Esophagus muscularis mucosa (tissue), 4 donors: Measurements from ENCODE around the gene RDH16. TPM values are rescaled to one million over a fixed set of nuclear protein-coding genes. Genes with fewer than 3 reads are reported as not detected.

Experiments
- DNase-seq: peaks from one replicate; pipeline ENCODE4 v3.0.0-alpha.2; 2017; ENCODE audit errors: extremely low spot score
- H3K27ac ChIP-seq, 4 donors: fragments of 200-600 bp; sonication (generic); replicated peaks in 1 of 4; 1 replicate in 3 of 4; 2 replicates in 1 of 4; pipeline ENCODE4 v1.5.1; 2016 to 2019; ENCODE audit warnings: mild to moderate bottlenecking in 1 of 4
- H3K27me3 ChIP-seq, 4 donors: fragments of 200-600 bp; sonication (generic); one replicate each; pipeline versions ENCODE4 v1.5.1 to v1.6.0; 2016 to 2019
- H3K36me3 ChIP-seq, 4 donors: fragments of 200-600 bp; sonication (generic); one replicate each; pipeline ENCODE4 v1.5.1; 2016 to 2019
- H3K4me1 ChIP-seq, 4 donors: fragments of 200-600 bp; sonication (generic); one replicate each; pipeline ENCODE4 v1.5.1; 2016 to 2019
- H3K4me3 ChIP-seq, 4 donors: fragments of 200-600 bp; sonication (generic); 1 replicate in 2 of 4; 2 replicates in 2 of 4; pipeline ENCODE4 v1.5.1; 2016 to 2019; ENCODE audit warnings: mild to moderate bottlenecking in 4 of 4, moderate library complexity in 1 of 4
- H3K9me3 ChIP-seq, 4 donors: fragments of 200-600 bp; sonication (generic); 1 replicate in 3 of 4; 2 replicates in 1 of 4; pipeline ENCODE4 v1.5.1; 2016 to 2019
- CTCF ChIP-seq, 3 experiments: fragments of 200-600 bp in 2 of 3; fragments of 450-650 bp in 1 of 3; sonication (generic) in 2 of 3; IDR thresholded peaks; one replicate each; pipeline ENCODE4 v1.5.1; 2017 to 2019; ENCODE audit warnings: antibody characterized with exemption in 3 of 3, mild to moderate bottlenecking in 2 of 3, moderate library complexity in 1 of 3
- EP300 ChIP-seq: sonication (generic); formaldehyde crosslinking; IDR thresholded peaks from one replicate; pipeline ENCODE4 v1.6.1; 2017; ENCODE audit warnings: antibody characterized with exemption
- POLR2A ChIP-seq: fragments of 450-650 bp; IDR thresholded peaks from one replicate; pipeline ENCODE4 v1.6.1; 2017; ENCODE audit warnings: antibody characterized with exemption, moderate library complexity, mild to moderate bottlenecking, low read depth
- POLR2AphosphoS5 ChIP-seq, 2 donors: sonication (generic); formaldehyde crosslinking; IDR thresholded peaks; one replicate each; pipeline ENCODE4 v1.6.1; 2017; ENCODE audit warnings: antibody characterized with exemption in 2 of 2
- WGBS: methylation state at CpG from one replicate; pipeline ENCODE4 v1.1.5; 2018; 5-methylcytosine and 5-hydroxymethylcytosine counted together
- intact Hi-C: fragments of 100-400 bp; cut with DNase I; formaldehyde crosslinking; loops from one replicate; pipeline ENCODE4 v1.15.1; 2023
- total RNA-seq, 4 donors: library from RNA; depleted of rRNA; stranded (reverse); fragments of >200 nt; gene quantifications; one replicate each; pipeline versions ENCODE4 v1.1.0 to v1.2.1, GENCODE V29; 2016

The RDH16 gene
- total RNA-seq, 4 donors from 2014 or later, result 0.17 to 0.69 (median 0.42) TPM; not detected in 1

GRCh38 chr12:56953314-56953713 is 4.1 kb downstream of the RDH16 start:
- WGBS, result 29% methylated on average over 1 of the region's 1 CpG

GRCh38 chr12:56951582-56952339 is 5.6 kb downstream of the RDH16 start:
- intact Hi-C loops, result no loop called here
- TF ChIP-seq POLR2A (no peak), POLR2AphosphoS5 (IDR thresholded peaks at IDR 0.05) (no peak), CTCF (IDR thresholded peaks at IDR 0.05) (no peak), EP300 (no peak)

More at GRCh38 chr12:56953314-56953713, 4.1 kb downstream of the RDH16 start:
- no peak for TF ChIP-seq POLR2AphosphoS5 (IDR thresholded peaks at IDR 0.05)
- TF ChIP-seq POLR2A, result no peak
- no peak for TF ChIP-seq CTCF (IDR thresholded peaks at IDR 0.05)
- TF ChIP-seq EP300, result no peak
- H3K27ac ChIP-seq, result no peak overlapping the region
- H3K9me3 ChIP-seq, result peaks cover 0 to 6% (median 4%) of the 10 kb centered on the region in 4 donors
- no peak overlapping the region for H3K4me3 ChIP-seq
- no peaks in the 10 kb centered on the region for H3K4me1 ChIP-seq
- peak; percentile 77 for DNase-seq
- H3K36me3 ChIP-seq, result peaks cover 0 to 5% (median 0%) of the 10 kb centered on the region in 4 donors
- no peaks in the 10 kb centered on the region for H3K27me3 ChIP-seq
- intact Hi-C loops, result no loop called here

GRCh38 chr12:56948881-56949280 is 8.5 kb downstream of the RDH16 start:
- intact Hi-C loops, result no loop called here
- Histone ChIP-seq H3K27me3 (no peaks in the 10 kb centered on the region), H3K36me3 (peaks cover 0 to 5% (median 0%) of the 10 kb centered on the region in 4 donors), H3K4me1 (no peaks in the 10 kb centered on the region), H3K27ac (no peak overlapping the region), H3K4me3 (no peak overlapping the region), H3K9me3 (no peaks in the 10 kb centered on the region)
- WGBS, result 100% methylated on average over 2 of the region's 2 CpGs
- DNase-seq, result peak; percentile 62
- TF ChIP-seq POLR2AphosphoS5 (IDR thresholded peaks at IDR 0.05), result no peak
- TF ChIP-seq POLR2A, result no peak
- no peak for TF ChIP-seq EP300
- TF ChIP-seq CTCF (IDR thresholded peaks at IDR 0.05), result no peak

More at GRCh38 chr12:56951582-56952339, 5.6 kb downstream of the RDH16 start:
- WGBS, result 94% methylated on average over 9 of the region's 11 CpGs
- DNase-seq, result peak; percentile 74
- Histone ChIP-seq H3K4me3 (no peak overlapping the region), H3K4me1 (no peaks in the 10 kb centered on the region), H3K9me3 (no peaks in the 10 kb centered on the region), H3K36me3 (peaks cover 0 to 5% (median 0%) of the 10 kb centered on the region in 4 donors), H3K27ac (no peak overlapping the region), H3K27me3 (no peaks in the 10 kb centered on the region)

GRCh38 chr12:56948457-56948777 is 9.0 kb downstream of the RDH16 start:
- intact Hi-C loops, result no loop called here
- no peaks in the 10 kb centered on the region for H3K27me3 ChIP-seq
- no peak overlapping the region for H3K27ac ChIP-seq
- no peak for DNase-seq
- H3K4me1 ChIP-seq, result no peaks in the 10 kb centered on the region
- no peak overlapping the region for H3K4me3 ChIP-seq
- TF ChIP-seq CTCF (IDR thresholded peaks at IDR 0.05) (no peak), POLR2AphosphoS5 (IDR thresholded peaks at IDR 0.05) (no peak), EP300 (no peak), POLR2A (no peak)
- H3K9me3 ChIP-seq, result no peaks in the 10 kb centered on the region
- H3K36me3 ChIP-seq, result peaks cover 0 to 5% (median 0%) of the 10 kb centered on the region in 4 donors
